DND-41 (cell line): ENCODE data around the gene MINK1.

ENCODE experiments used
- CTCF ChIP-seq: IDR thresholded peaks from 2 replicates; pipeline ENCODE4 v1.5.1; 2012; ENCODE audit warnings: borderline replicate concordance, low read length, moderate library complexity, mild to moderate bottlenecking; ENCODE audit not compliant: poor library complexity, severe bottlenecking; ENCODE audit errors: extremely low read depth
- EZH2 ChIP-seq: IDR thresholded peaks from 3 replicates; pipeline ENCODE4 v1.6.1; 2012; ENCODE audit warnings: borderline replicate concordance, low read depth, mild to moderate bottlenecking, moderate library complexity, low read length, inconsistent platforms; ENCODE audit not compliant: severe bottlenecking

- TF ChIP-seq CTCF (no peak), EZH2 (no peak)
These were observed 80.9 kb downstream of the MINK1 start for GRCh38 chr17:4913994-4914393.
